UCSD-AML1 (cell line): Measurements from ENCODE around the gene PIK3AP1.
"Not testable (repeated sequence)": the region's sequence is repeated elsewhere in the genome, so short reads cannot be mapped to it uniquely, and the experiment has no call there.

Experiments used
- DNase-seq: peaks from one replicate; lab custom pipeline; 2025; ENCODE audit not compliant: unreplicated experiment; lab: John Stamatoyannopoulos, UW

The PIK3AP1 gene, protein sequence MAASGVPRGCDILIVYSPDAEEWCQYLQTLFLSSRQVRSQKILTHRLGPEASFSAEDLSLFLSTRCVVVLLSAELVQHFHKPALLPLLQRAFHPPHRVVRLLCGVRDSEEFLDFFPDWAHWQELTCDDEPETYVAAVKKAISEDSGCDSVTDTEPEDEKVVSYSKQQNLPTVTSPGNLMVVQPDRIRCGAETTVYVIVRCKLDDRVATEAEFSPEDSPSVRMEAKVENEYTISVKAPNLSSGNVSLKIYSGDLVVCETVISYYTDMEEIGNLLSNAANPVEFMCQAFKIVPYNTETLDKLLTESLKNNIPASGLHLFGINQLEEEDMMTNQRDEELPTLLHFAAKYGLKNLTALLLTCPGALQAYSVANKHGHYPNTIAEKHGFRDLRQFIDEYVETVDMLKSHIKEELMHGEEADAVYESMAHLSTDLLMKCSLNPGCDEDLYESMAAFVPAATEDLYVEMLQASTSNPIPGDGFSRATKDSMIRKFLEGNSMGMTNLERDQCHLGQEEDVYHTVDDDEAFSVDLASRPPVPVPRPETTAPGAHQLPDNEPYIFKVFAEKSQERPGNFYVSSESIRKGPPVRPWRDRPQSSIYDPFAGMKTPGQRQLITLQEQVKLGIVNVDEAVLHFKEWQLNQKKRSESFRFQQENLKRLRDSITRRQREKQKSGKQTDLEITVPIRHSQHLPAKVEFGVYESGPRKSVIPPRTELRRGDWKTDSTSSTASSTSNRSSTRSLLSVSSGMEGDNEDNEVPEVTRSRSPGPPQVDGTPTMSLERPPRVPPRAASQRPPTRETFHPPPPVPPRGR

DNA sequence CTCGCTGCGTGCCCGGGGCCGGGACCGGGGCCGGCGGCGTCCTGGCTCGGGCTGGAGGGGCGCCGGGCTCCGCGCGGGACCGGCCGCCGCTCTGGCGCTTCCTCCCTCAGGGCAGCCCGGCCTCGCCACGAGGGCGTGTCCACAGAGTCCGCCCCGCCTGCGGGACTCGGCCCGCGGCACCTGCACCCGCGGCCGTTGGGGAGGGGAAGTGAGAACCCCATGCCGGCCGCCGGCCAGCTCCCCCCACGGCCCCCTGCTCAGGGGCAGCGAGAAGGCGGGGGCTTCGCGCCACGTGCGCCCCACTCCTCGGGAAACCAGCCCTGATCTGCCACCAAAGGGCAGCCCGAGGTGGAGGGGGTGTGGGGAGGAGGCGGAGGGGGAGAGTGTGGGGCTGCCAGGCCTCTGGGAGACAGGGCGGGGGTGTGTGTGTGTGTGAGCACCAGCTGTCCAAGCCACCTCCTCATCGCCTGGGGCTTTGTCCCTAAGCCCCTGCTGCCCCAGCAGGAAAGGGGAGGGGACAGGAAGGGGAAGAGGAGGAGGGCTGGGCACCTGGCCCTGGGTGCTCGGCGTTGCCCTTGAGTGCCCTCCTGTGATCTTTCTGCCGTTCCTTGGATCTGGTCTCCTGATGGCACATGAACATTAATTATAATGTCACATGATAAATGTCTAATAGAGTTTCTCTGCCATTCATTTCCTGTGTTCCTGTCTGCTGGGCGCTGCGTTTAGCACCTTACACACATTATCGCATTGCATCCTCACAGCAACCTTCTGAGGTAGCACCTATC lies at the start of gene PIK3AP1:
TSS of gene PIK3AP1 (minus strand) at position 93 of the 785 bp plus-strand sequence. CDS start 120 bp downstream, outside the sequence.
- peak; percentile 77 for DNase-seq

- no peak for DNase-seq
Measured at GRCh38 chr10:96768136-96768535, 47.8 kb upstream of the PIK3AP1 start.

DNA sequence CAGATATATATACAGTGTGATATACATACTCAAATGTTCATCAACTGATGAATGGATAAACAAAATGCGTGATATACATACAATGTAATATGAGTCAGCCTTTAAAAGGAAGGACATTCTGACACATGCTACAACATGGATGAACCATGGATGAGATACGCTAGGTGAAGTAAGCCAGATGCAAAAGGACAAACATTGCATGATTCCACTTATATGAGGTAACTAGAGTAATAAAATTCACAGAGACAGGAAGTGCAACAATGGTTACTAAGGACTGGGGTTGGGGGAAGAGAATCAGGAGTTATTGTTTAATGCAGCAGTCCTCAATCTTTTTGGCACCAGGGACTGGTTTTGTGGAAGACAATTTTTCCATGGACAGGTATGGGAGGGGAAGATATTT lies 47.3 kb upstream of the PIK3AP1 start:
- DNase-seq = no peak

GRCh38 chr10:96765406-96766240 lies 45.3 kb upstream of the PIK3AP1 start:
- peak; percentile 65 for DNase-seq

DNA sequence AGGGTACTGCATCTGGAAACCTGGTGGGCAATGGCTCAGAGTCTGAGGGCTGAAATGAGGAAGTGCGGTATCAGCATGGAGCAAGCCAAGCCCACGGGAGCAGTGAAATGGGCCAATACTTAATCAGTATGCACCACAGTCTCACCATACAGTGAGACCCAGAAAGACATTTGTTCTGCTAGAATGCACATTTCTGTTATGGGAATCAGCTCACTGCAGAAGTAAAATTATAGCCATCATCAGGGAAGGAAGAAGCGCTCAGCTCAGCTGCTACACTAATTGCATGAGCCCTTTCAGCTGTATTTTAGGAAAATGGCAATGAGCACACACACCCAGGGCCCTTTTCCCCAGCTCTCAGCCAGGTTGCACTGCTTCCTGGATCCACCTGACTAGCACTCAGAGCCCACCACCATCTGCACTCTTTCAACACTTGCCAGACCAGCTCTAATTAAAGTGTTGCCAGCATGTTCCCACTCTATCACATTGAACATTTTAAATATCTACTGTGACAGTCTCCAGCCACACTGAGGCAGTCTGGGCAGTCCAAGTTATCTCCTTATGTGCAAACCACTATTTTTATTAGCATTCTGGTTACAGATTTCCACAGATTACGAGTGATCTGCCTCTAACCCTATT lies 44.2 kb upstream of the PIK3AP1 start:
- no peak for DNase-seq

DNA sequence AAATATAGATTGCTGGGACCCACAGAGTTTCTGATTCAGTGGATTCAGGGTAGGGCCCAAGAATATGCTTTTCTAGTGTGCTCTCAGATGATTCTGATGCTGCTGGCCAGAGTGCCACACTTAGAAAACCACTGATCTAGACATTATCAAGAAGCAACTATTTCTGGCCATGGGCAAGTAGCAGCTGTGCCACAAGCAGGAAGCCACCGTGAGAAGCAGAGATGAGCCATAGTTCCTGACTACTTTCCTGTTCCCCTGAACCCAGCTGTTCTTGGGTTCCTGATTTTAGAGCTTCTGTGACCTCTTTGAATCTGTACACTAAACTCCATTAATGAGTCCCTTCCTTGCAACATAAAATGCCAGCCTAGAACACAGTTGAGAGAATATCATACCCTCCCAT lies 38.1 kb upstream of the PIK3AP1 start:
- peak; percentile 51 for DNase-seq

GRCh38 chr10:96756111-96756903 lies 36.0 kb upstream of the PIK3AP1 start:
- no peak for DNase-seq

DNA sequence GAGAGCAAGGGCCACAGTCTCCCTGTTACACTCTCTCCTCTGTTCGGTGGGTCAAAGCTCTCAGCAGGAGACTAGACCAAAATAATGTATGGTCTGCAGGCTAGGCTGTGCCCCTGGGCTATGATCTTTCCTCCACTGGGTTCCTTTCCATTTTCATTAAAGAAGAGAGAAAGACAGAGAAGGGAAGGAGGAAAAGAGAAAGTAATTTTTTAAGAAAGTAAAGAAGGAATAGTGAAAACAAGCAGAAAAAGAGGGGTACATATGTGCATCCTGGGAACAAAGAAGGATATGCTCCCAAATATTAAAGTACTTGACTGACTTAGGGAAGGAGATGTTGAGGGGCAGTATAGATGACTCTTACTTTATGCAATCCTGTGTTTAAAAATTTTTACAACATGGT lies 33.6 kb upstream of the PIK3AP1 start:
- no peak for DNase-seq

DNA sequence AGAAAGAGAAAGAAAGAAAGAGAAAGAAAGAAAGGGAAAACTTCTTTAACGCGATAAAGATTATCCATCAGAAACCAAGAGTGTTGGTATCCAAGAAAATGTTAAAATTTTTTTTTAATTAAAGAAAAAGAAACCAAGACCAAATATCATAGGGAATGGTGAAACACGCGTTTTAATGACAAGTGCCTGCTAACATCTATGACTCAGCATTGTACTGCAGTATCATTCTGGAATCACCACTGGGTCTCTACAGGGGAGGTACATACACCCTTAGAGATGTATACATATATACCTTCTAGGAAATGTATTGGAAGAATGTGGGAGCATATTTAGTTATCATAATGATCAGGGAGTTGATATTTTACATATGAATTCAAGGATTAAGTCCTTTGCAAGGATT lies 32.1 kb upstream of the PIK3AP1 start:
- DNase-seq = no peak

DNA sequence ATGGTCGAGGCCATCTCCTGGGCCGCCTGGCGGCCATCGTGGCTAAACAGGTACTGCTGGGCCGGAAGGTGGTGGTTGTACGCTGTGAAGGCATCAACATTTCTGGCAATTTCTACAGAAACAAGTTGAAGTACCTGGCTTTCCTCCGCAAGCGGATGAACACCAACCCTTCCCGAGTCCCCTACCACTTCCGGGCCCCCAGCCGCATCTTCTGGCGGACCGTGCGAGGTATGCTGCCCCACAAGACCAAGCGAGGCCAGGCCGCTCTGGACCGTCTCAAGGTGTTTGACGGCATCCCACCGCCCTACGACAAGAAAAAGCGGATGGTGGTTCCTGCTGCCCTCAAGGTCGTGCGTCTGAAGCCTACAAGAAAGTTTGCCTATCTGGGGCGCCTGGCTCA lies 30.0 kb upstream of the PIK3AP1 start:
- not testable (repeated sequence) for DNase-seq

- peak; percentile 21 for DNase-seq
Measured at GRCh38 chr10:96747734-96748550, 27.6 kb upstream of the PIK3AP1 start.

DNA sequence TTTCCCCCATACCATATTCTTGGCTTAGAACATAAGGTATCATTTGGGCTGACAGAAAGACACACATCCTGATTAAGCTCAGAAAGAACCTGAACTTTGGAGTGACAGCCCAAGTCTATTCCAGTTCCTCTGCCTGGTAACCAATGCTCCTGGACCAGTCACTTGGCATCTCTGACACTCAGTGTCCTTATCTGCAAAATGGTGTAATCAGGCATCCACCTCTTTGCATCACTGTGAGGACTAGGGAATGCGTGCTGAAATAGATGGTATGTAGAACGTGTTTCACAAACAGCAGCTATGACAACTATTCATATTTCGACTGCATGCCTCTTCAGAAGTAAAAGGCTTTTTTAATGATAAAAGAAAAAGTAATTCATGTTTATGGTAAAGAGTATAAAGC lies 26.2 kb upstream of the PIK3AP1 start:
- no peak for DNase-seq

DNA sequence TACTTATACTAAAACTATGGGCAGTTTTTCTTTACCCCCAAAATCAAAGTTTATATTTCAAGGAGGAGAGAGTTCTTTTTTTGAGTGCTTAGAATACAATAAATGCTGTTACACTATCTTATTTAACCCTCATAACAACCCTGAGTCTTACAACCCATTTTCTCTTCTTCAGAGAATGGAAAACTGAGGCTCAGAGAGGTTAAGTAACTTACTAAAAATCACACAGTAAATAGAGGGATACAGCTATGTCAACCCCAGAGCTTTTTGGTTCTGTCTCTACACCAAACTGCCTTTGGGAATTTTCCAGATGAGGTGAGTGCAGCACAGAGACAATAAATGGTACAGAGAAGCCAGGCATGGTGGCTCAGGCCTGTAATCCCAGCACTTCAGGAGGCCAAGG lies 25.6 kb upstream of the PIK3AP1 start:
- DNase-seq = no peak

DNA sequence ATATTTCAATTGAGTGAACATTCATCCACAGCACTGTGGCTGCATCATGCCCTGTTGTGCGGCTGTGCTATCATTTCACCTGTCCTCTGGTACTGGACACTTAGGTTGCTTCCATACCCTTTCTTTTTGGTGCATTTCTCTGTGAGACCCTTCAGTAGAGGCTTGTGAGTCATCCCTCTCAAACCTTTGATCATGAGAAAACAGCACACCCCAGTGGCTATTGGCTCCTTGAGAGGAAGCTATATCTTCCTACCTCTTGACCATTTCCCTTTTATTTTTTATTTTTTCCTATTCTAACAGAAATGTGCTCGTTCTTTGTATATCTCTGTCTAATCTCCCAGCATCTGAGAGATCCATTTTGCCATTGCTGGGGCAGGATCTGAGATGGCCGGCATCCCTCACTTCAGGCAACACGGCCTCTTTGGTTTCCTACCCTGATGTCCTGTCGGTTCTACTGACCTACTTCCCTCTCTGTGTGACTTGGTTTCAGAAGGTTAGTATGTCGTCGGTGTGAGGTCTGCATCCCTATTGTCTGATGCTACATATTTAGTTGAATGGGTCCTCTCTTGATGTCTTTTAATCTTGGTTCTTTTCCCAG lies 23.8 kb upstream of the PIK3AP1 start:
- DNase-seq = peak; percentile 33

GRCh38 chr10:96741557-96741956 lies 21.2 kb upstream of the PIK3AP1 start:
- DNase-seq = not testable (repeated sequence)

DNA sequence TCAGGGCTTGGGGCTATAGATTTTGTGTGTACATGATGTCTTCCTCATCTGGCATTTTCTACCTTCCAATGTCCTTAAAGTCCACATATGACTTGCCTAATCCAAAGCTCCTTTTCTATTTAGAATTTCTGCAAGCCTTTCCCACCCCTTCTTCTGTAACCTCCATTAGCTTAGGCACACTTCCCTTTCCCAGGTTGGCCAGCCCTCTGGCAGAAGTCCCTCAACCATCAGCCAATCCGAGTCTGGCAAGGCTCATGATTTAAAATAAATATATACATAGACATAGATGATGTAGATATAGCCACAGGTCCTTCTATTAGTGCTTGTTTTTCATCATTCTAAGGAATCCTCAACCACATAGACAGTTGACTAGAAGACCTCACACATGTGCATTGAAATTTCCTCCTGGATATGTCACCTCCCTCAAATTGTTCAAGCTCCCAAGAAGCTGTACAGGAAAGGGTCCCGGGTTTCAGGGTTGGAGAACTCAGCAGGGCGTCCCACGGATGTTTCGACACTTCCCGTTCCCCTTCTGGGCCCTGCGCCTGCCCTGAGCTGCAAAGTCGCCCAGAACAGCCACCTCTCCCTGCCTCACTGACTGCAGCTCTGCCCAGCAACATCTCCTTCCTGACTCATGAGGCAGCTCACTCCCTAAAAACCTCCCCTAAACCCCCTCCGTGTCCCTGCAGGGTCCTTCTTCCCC lies 20.4 kb upstream of the PIK3AP1 start:
- peak; percentile 84 for DNase-seq

- DNase-seq = no peak
Measured at GRCh38 chr10:96740141-96740540, 19.8 kb upstream of the PIK3AP1 start.
